NCI-H1048 (cell line): ENCODE measurements around the gene ACAP3.

Source experiments
- DNase-seq: peaks from one replicate; lab custom pipeline; 2025; lab: John Stamatoyannopoulos, UW

The ACAP3 gene

DNA sequence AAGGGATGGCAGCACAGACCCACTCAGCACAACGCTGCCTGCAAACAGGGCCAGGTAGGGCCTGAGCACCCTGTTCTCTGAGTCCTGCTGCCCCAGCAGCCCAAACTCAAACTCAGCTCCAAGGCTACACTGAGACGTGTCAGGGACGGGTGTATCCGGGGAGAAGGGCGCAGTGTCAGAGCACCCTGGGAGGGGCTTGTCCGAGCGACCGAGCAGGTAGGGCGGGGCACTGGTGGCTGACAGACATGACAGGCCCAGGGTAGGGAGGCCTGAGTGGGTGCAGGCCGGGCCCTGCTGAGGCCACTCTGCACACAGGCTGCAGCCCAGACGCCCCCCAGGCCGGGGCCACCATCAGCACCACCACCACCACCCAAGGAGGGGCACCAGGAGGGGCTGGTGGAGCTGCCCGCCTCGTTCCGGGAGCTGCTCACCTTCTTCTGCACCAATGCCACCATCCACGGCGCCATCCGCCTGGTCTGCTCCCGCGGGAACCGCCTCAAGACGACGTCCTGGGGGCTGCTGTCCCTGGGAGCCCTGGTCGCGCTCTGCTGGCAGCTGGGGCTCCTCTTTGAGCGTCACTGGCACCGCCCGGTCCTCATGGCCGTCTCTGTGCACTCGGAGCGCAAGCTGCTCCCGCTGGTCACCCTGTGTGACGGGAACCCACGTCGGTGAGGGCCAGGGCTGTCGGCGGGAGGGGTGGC lies 22.0 kb downstream of the ACAP3 start:
- DNase-seq, result no peak

DNA sequence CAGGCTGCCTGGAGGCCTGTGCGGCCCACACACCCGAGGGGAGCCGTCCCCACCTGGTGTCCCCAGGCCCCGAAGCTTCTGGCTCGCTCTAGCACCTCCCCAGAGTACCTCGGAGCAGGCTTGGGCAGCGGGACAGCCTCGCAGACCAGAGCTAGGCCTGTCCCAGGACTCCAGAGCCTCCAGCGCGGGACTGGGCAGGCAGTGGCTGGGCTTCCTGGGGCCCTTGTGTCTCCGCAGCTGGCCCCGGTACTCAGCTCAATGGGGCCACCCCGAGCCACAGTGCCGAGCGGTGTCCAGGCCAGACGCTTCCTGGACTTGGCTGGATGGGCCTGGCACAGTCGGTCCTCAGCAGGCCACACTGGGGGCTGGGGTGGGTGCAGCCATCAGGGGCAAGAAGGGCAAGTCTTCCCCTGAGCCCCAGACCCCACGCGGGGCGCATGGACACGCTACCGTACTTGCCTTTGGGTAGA lies 22.6 kb downstream of the ACAP3 start:
- no peak for DNase-seq

GRCh38 chr1:1284221-1285101 lies 23.3 kb downstream of the ACAP3 start:
- DNase-seq, result no peak

DNA sequence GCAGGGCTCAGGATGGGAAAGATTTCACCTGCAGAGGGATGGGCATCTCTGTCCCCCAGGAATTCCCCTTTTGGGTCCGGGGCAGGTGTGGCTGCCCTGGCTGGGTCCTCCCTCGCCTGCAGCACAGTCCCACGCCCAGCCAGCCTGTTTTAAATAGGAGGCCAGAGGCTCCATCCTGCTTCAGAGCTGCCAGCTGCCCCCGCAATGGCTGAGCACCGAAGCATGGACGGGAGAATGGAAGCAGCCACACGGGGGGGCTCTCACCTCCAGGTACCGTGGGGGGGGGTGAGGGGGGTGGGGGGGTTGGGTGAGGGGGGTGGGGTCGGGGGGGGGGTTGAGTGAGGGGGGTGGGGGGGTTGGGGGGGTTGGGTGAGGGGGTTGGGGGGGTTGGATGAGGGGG lies 23.9 kb downstream of the ACAP3 start:
- no peak for DNase-seq

DNA sequence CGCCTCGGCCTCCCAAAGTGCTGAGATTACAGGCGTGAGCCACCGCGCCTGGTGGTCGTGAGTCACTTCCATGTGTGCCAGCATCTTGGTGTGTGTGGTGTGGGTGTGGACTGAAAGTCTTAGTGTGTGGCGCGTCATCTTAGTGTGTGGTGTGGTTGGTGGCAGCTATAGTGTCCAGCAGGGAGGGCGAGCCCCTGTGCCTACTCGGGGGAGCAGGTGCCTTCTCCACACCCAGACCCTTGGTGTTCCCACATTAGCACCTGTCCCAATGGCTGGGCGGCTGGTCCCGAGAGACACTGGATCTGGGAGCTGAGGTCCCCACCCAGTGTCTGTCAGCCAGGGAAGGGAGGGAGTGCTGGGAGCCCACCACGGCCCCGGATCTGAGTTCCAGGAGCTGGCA lies 24.7 kb downstream of the ACAP3 start:
- DNase-seq, result no peak

DNA sequence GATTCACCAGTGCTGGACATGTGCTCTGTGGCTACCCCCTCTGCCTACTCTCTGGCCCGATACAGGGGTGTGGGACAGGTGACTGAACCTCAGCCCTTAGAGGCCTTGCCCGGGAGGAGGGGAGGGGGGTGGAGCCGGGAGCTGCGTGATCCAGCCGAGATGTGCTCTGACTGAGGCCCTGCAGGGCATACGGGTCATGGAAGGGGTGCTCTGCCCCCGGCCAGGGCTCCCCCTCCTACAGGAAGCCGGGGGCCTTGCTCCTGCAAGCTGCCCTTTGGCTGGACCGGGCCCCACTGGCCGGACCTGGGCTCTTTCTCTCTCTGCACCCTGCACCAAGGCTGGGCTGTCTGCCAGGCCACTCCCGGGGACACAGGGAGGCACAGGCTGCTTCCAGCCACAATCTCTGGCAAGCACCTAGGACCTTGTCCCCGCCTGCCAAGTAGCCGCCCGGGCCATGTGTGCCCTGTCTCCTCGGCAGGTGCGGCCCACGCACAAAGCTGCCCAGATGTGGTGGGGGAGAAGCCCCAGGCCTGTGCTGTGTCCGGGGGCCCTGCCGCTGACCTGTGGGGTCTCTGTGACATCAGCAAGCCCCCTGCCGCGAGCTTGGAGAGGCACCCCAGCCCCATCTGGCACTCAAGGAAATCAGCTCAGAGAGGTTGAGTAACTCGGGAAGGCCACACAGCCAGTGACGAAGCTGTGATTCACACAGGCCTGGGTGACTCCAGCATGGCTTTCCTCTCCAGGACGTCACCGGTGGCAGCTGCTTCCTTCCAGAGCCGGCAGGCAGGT lies 26.0 kb downstream of the ACAP3 start:
- no peak for DNase-seq

DNA sequence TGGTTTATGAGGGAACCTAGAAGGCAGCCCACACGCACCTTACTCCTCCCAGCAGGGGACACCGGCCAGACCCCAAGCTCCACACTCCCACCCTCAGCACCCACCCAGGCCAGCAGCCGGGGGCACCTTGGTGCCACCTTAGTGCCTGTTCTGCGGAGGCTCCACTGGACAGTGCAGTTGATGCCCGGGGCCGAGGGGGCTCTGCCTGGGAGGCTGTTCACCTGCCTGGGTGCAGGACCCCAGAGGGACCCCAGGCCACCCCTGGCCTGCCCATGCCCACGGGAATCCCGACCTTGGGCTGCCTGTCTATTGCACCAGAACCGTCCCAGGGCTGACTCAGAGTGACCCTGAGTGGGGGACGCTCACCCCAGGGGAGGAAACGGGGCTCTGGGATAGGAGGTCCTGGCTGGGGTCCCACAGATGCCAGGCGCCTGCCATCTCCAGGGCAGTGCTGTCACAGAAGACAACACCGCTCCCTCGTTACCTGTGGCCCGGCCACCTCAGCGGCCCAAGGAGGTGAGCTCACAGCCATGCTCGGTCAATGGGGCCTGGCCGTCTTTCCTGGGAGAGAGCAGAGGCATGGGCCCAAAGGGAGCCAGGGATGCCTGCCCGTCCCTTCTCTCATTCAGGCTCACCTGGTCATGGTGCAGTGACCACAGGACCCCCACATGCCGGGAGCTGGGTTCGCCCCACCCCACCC lies 26.8 kb downstream of the ACAP3 start:
- DNase-seq, result no peak

GRCh38 chr1:1279028-1279427 lies 28.7 kb downstream of the ACAP3 start:
- no peak for DNase-seq

- no peak for DNase-seq
These were observed 29.1 kb downstream of the ACAP3 start for GRCh38 chr1:1278620-1279019.

GRCh38 chr1:1275836-1276235 lies 31.9 kb downstream of the ACAP3 start:
- DNase-seq, result no peak

DNA sequence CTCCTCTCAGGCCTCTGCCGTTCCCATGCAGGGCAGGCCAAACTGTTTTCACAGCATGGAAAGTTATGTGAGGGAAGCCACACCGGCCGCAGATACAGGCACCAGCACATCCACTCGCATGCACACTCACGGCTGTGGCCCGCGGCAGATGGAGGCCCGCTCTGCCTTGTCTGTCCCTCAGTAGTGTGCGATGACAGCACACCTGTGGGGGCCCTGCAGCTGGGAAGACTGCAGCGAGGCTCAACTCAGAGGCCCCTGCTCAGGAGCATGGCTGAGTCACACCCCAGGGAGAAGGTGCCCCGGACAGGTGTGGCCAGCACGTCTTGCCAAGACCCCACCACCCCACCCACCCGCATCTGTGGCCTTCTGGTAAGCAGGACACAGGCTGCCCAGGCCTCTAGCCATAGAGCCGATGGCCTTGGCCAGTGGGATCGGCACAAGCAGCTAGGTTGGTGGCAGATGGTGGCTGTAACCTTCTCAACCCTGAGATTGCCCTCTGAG lies 32.7 kb downstream of the ACAP3 start:
- no peak for DNase-seq

DNA sequence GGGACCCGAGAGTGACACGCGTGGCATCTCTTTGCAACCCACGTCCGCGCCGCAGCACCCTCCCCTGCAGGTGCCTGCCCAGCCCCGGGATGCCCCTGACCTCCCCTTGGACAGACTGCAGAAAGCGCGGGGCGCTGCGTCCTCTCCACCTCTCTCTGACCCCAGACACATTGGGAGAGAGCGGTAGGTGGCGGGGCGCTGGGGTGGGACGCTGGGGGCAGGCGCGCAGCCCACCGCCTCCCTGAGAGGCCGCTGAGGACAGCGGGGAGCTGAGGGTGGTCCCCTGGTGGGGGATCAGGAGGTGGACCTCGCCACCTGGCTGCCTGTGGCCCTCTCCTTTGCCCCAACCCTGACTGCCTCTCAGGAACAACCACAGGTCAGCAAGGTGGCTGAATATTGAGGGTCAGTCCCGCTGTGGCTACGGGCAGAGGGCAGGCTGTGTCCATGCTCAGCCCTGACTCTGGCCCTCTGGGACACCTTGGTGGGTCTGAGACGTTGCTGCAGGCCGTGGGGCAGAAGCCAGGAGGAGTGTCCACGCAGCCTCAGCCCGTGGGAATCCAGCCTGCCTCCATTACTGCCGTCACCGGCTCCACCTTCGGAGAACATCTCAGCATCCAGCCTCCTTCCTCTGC lies 33.3 kb downstream of the ACAP3 start:
- no peak for DNase-seq

DNA sequence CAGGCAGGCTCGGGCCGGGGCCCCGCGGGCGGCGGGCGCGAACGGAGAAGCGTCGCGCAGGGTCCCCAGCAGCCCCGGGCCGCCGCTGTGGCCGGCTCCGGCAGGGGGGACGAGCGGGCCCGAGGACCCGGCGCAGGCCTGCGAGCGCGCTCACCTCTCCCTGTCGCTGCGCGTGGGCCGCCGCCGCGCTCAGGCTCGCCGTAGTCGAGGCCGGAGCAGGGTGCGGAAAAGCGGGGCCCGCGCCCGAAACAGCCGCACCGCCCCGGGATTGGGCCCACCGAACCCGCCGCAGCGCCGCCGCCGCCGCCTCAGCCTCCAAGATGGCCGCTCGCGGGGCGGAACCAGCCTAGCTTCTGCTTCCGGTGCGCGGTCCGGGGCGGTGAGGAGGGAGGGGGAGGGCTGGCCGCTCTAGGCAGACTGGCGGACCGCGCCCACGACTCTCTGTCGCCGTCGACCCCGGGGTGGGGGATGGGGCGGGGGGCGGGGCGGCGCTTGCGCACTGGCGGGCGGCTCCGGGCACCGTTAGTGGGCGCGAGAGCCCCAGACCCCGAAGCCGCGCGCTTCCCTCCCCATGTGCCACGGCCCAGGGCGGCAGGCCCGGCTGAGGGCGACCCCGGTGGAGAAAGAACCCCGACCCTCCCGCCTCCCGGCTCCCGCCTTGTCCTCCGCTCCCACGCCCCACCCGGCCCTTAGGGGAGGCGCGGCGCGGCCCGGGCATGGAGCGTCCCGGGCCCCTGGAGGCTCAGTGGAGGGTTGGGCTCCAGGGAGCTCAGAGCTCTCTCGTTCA lies 34.0 kb downstream of the ACAP3 start, which contains the start of gene UBE2J2:
TSS of gene UBE2J2 (minus strand) at position 343 of the 787 bp plus-strand sequence. CDS start 5,862 bp downstream, outside the sequence.
- DNase-seq, result peak; percentile 78

DNA sequence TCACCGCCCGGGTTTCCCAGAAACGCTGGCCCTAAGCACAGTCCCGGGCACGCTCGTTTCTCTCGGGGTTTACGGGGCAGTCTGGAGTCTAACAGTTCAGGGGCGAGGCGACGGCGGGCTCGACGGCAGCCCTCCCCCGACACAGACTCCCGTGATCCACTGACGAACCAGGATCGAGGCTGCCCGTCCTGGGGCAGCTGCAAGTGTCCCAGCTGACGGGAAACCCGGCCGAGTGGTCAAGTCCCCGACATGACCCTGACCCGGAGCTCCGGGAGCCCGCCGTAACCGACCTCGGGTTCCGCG lies 34.6 kb downstream of the ACAP3 start:
- DNase-seq, result no peak

- no peak for DNase-seq
These were observed 35.2 kb downstream of the ACAP3 start for GRCh38 chr1:1272341-1273208.

GRCh38 chr1:1270813-1271212 lies 36.9 kb downstream of the ACAP3 start:
- no peak for DNase-seq

- no peak for DNase-seq
These were observed 39.4 kb downstream of the ACAP3 start for GRCh38 chr1:1268284-1268682.

DNA sequence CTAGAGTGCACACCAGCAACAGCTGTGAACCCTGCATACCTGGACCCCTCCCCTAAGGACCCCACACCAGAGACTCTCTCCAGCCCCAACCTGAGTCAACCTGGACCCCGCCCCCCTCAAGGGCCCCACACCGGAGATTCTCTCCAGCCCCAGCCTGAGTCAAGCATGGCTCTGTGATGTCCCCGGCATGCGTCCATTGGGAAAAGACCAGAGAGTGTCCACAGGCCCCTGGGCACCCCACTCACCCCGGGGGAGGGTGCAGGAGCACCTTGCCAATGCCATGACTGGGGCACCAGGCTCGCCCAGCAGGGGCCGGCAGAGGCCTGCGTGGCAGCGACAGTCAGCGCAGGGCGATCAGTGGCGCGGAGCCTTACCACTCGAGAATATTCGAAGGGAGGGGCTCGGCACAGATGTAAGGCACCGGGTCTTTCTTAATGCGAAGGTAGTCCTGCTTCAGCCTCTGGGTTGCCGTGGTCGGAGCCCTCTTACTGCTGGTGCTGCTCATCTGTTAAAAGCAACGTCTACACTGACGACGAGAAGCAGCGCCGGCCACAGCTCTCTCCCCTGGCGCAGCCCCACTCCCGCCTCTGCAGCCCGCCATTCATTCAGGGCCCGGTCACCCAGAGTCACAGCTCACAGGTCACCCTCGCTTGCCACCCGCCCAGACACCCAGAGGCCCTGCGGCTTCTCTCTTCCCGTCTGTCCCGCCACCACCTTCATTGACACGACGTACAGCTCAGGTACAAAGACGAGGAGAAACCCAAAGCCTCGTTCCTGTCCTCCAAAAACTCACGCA lies 40.0 kb downstream of the ACAP3 start:
- no peak for DNase-seq

GRCh38 chr1:1264868-1265272 lies 42.9 kb downstream of the ACAP3 start:
- DNase-seq, result no peak
